Stimulated activated CD8-positive, alpha-beta memory T cell treated with anti-CD3 and anti-CD28 coated beads, Interleukin-4, amount 100 ng/mL, for 24 hours (primary cell): Measurements from ENCODE around the gene IP6K1.
"Not testable (repeated sequence)": the region's sequence is repeated elsewhere in the genome, so short reads cannot be mapped to it uniquely, and the experiment has no call there.

Experiments used
- DNase-seq: peaks from one replicate; pipeline ENCODE4 v3.0.0-alpha.2; 2020; ENCODE audit warnings: low read depth

IP6K1 gene

DNA sequence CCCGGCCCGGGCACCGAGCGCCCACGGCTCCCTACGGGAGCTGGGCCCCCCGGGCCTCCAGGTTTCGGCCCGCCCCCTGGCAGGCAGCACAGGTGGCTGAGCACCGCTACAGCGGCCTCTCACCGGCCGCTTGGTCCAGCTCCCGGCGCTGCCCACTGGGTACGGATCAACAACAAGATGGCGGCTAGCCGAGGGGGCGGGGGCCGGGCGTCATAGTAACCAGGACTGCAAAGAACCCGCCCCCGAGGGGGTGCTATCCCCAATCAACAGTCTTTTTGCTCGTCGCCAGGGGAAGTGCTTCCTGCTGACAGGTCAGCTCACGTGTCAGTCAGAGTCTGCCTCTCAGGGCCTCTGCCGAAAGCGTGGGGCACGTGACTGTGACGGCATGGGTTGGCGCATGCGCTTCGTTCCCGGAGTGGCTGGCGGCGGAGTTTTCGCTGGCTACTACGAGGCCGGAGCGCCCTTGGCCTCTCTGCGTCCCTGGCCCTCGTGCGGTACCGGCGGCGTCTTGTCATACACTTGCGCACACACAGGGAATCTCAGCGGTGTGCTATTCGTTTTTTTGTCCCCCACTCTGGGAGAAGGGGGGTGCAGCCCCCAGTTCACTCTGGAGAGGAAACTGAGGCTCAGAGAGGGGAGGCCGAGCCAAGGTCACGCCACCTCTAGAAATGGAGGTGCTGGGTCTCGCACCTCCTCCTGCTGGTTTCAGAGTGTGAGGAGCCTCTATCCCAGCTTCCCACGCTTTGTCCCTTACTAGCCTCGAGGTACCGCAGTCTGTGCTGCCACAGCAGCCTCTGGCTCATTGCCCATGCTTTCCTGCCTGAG, at the start of gene IP6K1:
Gene IP6K1, minus strand, starts transcription at position 186 of the 825 bp plus-strand sequence. CDS start 38,502 bp downstream, outside the sequence.
- DNase-seq, result peak; percentile 100

DNA sequence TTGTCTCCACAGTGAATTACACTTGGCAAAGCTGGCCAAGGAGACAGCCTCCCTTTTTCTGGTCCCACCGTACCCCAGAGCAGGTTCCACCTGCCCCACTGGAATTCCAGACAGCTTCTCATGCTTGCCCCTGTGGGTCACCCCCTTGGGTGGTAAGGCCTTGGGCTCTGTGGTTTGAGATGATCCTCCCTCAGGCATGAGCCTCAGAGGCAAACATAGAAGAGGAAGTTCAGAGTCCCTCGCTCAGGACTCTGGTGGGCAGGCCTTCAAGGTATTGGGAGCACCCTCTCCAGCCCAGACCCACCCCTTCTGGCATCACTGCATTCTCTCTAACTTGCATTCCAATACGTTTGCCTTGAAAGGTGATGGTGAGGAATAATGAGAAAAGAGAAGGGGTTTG, 45.0 kb upstream of the IP6K1 start:
- DNase-seq, result no peak

DNA sequence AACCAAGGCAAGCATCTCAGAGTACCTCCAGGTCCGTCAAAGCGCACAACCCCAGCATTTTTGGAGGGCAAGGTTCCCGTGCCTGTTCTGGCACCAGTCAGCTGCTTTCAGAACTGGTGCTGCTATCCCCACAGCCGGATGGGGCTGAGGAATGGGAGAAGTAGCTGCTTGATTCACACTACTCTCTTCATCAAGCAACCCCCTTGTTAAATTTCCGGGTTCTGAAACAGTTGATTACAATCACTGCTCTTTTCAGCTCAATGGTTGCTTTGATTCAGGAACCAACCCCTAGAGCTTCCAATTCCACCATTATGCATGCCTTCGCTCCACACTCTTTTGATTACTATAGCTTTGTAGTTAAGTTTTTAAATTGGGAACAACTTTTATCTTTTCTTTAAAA, 39.7 kb upstream of the IP6K1 start:
- DNase-seq, result no peak

DNA sequence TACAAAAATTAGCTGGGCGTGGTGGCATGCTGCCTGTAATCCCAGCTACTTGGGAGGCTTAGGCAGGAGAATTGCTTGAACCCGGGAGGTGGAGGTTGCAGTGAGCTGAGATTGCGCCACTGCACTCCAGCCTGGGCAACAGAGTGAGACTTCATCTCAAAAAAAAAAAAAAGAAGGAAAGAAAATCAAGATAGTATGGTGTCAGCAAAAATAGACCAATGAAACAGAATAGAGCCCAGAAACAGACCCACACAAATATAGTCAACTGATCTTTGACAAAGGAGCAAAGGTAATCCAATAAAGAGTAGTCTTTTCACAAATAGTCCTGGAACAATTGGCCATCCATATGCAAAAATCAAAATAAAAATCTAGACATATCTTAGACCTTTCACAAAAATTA, 36.8 kb upstream of the IP6K1 start:
- not testable (repeated sequence) for DNase-seq

DNA sequence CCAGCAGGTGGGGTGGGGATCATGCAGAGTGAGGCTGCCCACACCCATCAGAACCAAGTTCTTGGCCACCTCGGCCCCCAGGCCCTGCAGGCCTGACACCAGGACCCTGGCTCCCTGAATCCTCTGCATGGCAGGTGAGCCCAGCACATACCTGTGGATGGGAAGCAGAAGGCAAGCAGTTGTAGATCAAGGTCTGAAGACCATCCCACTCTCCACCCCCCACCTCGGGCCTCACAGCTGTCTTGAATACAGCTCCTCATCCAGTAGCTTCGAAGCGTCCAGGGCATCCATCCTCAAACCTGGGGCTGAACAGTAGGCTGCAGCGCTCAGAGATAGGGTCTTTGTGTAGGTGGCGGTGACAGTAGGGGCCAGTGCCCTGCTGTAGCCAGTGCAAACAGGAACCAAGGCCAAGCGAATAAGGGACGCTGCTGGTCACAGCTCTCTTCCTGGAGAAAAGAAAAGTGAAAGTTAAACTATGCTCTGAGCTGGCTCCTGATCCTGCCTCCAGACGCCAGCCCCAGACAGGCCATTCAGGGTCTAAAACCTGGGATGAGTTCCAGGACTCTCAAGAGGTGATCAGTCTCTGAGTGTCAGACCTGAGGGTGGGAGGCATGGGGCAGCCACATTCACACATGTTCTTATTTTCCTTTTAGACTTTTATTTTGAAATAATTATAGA, 27.3 kb upstream of the IP6K1 start, which contains the start of gene UBA7:
Gene UBA7, minus strand, starts transcription at position 457 of the 678 bp plus-strand sequence. Its CDS starts 166 bp downstream, at position 291.
- DNase-seq, result no peak

DNA sequence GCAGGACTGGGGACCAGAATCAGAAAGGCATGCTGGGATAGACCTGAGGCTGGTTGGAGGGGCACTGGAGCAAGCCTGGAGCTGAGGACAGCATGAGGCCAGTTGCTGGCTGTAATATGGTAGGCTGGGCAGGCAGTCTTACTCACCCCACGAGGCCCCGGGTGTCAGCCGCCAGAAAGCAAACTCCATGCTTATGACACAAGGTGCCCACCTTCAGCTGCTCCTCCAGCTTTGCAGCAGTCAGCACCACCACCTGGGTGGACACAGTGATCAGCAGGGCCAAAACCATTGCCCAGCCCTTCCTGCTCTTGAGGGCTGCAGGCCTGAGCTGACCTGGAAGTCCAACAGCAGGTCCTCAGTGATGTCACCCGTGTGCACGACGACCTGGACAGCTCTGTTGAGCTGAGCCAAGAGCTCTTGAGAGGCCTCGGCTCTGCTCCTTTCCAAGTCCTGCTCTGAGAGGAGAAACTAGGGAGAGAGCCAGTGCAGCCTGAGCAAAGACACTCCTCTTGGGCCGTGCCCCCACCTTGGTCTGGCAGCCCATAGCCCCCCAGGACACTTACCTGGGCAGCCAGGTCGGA, 26.7 kb upstream of the IP6K1 start:
- no peak for DNase-seq

DNA sequence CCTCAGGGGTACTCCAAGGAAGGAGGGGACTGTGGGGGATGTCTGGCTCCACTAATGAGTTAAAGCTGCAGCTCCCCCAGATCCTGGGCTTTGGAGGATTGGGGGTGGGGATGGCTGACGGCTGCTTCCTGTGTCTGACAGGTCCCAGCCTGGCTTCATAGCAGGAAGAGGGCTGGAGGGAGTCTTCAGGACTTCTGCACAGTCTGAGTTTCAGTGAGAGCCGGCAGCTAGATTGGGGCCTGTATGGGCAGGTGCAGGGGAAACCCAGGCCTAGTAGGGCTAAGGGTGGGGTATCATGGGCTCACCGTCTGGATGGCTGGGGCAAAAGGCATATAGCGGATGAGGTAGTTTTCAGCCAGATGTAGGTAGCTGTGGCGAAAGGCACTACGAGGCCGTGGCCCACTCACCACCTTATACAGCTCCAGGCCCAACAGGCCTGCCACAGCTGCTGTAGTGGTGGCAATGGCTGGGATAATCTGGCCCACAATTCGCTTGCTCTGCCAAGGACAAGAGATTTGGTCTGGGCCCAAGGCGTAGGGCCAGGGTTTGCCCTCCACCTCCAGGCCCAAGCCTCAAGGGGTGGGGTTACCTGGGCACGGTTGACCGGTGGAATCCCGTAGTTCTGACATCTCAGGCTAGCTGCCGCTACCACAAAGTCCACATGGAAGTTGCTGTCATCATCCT, 21.2 kb upstream of the IP6K1 start:
- no peak for DNase-seq

DNA sequence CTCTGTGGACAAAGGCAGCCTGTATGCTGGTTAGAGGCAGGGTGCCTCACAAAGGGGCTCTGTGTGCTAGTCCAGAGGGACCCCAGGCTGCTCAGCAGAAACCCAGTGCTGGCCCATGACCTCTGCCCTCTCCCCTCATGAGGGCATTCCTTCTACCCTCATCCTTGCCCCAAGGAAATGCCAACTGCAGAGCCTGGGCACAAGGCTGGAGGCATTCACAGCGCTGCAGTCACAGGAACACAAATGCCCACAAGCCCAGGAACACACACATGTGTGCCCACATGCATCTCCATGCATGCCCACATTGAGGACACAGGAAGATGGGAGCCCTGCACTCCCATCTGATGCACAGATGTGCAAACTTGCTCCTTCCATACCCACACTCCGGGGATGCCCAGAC, 20.5 kb upstream of the IP6K1 start:
- DNase-seq, result no peak

DNA sequence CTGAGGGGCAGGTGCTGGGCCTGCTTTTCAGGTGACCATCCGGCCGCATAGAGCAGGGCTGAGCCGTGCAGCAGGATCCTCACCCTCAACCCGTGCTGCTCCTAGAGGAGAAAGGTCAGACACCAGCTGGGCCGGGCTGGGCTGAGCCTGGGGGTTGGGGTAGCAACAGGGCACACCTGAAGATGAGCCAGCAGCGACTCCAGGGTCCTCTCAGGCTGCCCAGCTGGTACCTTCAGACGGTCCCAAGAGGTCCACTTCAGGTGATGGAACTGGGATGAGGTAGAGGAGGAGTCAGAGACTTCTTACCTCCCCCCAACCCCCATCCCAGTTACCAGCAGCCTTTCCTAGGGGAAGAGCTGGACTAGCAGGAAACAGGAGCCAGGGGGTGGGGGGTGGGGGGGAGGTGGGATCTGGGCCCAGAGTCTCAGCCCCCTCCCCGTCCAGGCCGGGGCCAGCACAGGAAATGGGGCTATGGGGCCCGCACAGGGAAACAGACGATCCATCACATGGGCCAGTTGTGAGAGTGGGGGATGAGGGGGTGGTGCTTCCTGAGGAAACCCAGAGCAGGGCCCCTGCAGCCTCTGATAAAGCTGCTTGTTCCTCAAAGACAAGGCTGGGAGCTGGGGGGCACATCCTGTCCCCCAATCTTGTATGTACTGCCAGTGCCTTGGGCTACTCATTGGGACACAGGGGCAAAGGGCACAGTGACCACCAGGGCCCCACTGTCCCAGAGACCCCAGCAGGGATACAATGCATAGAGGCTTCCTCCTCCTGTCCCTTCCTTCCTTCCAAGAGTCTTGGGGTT, 19.8 kb upstream of the IP6K1 start:
- no peak for DNase-seq

DNA sequence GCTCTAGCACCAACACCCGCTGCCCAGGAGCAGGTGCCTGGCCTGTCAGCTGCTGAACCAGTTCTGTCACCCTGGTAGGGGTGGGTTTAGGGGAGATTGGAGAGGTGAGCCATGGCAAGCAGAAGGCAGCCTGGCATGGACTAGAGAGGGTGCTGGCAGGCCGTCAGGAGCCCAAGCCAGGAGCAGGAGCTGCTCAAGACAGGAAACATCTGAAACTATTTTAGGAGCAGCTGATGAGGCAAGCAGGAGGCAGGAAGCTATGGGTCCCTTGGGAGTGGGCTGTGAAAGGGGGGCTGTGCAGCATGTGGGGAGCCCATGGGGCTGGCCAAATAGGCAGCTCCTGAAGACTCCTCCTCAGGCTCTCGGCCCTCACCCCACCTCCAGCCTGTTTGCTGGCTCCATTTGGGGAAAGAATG, 19.0 kb upstream of the IP6K1 start:
- DNase-seq, result no peak

DNA sequence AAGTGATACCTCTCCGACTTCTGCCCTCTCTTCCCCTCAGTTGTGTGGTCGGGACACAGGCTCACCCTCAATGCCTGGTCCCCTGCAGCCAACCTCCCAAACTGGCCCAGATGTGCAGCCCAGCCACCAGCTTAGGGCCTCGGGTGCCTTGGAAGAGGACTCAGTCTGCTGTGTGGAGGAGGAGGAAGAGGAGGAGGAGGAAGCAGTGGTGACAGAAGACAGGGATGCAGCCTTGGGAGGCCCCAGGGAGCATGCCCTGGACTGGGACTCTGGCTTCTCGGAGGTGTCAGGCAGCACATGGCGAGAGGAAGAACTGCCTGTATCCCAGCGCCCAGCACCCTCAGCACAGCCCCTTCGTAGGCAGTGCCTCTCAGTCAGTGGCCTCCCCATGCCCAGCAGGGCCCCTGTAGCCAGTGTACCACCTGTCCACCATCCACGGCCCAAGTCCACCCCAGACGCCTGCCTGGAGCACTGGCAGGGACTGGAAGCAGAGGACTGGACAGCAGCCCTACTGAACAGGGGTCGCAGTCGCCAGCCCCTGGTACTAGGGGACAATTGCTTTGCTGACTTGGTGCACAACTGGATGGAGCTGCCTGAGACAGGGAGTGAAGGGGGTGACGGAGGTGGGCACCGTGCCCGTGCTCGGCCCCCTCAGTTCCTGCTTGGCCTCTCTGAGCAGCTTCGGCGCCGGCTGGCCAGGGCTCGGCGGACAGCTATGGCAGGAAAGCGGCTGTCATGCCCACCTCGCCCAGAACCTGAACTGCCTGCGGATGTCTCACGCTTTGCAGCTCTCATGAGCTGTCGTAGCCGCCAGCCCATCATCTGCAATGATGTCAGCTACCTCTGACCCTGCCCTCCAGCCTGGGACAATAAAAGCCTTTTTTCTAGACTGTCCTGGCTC, 18.0 kb upstream of the IP6K1 start:
- no peak for DNase-seq

DNA sequence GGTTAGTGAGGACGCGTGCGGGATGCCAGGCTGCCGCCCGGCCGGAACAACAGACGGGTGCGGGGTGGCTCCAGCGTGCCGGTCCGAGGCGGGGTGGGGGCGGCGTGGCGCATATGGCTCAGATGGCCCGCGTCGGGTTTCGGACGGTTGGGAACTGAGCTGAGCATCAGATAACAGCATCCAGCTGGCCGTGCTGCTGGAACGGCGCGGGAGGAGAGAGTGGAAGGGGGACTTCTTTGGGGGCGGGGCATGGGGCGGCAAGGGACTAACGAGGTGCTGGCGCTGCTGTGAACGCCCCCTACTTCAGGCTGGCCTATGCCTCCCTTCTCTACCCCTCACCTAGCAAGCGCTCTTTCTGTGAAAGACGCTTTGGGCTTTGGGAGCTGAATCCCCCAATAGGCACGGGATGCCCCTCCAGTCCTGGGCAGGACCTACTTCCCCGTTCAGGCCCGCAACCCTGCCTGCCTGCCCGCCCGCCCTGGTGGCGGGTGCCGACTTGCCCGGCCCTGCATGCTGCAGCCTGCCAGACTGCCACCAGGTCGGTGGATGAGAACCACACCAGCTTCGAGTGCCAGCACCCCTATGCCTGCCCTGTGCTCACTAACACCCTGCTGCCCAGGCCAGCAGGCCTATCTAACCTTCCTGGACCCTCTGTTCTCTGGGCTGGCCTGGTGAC, 17.3 kb upstream of the IP6K1 start:
- DNase-seq, result no peak

DNA sequence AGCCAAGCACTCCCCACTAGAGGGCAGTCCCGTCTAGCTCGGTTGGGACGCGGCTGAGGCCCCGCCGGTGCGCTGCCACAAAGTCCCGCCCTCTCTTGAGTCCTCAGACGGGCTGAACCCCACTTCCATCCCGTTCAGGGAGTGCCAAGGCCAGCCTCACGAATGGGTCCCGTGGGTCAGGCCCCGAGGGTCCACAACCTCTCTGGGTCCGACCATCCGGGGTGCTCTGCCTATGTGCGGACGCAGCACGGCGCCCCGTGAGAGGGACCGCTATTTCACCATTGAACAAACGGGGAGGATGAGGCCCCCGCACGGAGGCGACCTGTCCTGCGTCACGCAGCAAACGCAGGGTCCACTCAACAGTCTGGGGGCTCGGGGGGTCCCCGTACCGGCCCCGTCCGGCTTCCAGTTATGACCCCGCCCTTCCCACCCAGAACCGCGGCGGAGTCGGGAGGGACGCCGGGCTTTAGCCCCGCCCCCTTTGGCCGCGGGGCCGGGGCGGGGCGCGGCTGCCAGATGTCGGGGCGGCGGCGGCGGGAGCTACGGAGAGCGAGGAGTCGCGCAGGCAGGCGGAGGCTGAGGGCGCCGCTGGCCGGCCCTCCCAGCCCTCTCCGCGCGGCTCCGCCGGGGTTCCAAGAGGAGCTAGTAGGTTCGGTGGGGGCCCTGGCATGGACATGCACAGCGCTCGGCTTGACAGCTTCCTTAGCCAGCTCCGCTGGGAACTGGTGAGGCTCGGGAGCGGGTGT, 16.6 kb upstream of the IP6K1 start, which contains the start of gene INKA1:
Gene INKA1, plus strand, starts transcription at position 543 of the 746 bp plus-strand sequence. Its CDS starts 132 bp downstream, at position 675.
- peak; percentile 80 for DNase-seq

DNA sequence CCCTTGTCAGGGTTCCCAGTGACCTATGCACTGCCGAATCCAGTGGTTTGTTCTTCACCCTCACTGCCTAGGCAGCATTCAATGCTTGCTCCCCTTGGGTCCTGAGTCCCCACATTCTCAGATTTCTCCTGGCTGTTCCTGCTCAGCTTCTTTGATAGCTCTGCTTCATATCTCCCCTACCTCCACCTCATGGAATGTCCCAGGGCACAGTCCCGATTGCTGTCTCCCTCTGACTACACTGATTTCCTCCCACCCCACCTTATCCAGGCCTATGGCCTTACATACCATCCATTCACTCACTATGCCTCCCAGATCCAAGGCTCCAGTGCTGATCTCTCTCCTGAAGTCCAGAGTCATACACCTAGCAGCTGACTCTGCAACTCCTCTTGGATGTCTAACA, 14.8 kb upstream of the IP6K1 start:
- no peak for DNase-seq

DNA sequence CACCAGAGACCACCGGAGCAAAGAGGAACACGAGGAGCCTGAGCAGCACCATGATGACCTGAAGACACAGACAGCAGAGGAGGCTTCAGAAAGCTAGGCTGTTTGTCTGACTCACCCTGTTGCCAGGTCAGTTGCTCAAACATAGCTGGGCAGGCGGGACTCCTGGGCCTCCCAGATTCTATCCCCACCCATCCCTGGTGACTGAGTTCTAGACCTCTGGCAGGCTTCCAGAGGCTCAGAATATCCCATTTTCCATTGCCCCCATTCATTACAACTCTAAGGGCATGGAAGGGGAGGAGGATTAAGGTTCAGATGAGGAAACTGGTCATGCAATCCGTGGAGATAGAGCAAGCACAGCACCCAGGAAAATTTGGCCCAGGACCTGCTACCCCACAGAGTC, 13.4 kb upstream of the IP6K1 start, which contains the start of gene CDHR4:
Gene CDHR4, minus strand, starts transcription at position 113 of the 400 bp plus-strand sequence. Its CDS starts 61 bp downstream, at position 52.
- no peak for DNase-seq

DNA sequence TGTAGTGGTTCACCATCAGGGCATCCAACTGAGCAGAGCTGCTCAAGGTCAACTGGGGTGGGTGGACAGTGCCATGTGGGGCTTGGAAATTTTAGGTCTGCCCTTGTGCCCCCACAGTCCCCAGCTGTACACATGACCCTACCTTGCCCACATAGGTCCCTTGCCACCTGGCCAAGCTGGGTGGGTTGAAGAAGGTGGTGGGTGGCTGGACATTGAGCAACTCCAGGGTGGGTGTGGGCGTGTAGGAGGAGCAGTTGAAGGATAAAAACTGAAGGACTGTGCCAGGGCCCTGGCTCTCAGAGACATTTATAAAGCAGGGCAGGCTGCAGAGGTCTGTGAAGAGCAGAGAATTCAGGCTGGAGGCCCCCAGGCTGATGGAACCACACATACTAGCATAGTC, 12.8 kb upstream of the IP6K1 start:
- no peak for DNase-seq

DNA sequence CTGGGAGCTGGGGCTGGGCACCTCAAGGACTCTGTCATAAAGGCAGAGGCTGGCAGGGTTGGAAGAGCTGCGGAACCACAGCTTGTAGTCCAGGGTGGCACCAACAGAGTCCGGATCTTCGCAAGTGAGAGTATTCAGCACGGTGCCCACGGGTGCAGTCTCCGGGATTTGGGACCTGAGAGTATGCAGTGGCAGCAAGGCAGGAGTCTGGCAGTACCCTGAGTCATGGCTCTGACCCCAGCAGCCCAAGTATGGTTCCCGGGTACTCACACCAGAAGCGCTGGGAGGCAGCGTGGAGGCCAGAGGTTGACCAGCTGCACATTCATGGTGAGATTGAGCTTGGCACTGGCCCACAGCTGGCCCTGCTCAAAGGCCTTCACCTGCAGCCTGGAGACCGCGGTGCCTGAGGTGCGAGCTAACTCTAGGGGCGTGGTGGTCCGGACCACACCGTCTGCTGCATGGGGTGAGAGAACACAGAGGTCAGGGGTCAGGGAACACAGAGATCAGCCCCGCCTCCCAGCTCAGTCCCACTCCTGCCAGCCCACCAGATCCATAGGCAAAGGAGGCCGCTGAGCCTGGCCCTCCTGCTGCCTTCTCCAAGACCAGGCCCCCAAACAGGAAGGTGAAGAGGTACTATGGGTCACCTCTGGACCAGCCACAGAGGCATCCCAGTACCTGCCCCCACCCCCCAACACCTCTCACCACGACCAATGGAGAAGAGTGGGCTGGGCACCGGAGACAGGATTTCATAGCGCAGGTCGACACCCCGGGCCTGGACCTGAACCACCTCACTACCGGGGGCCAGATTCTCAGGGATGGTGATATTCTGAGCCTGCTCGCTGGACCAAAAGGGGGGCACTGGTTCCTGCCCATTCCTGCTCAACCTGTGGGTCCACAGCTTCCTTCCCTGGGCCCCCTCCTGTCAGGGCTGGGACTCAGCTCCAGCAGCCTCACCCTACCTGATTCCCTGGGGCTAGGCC, 8.9 kb upstream of the IP6K1 start:
- DNase-seq, result no peak

DNA sequence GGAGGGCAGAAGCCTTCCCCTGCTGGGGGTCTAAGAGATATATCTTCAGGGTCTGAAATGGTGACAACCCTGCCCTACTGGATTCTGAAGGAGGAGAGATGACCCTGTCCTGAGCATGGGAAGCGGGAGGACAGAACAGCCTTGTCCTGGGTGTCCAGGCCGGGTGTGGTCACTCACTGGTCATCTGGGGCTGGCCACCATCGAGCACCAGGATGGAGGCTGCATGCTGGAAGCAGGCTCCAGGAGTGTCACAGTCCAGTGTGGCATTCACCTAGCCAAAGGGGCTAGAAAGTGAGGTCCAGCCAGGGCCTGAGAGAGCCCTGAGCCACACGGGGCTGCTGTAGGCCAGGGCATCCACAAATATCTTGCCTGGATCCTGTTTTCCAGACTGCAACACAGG, 8.1 kb upstream of the IP6K1 start:
- DNase-seq, result no peak
